DMS114 treated with DMSO at 0.1 percent for 48 hours (cell line): Measurements from ENCODE around the gene APC.
A peak's percentile ranks its signal among the peaks of the same experiment; 100 is the strongest.
"Not testable (repeated sequence)": the region's sequence is repeated elsewhere in the genome, so short reads cannot be mapped to it uniquely, and the experiment has no call there.

Source experiments
- DNase-seq: peaks from one replicate; lab custom pipeline; 2025; ENCODE audit not compliant: unreplicated experiment; lab: John Stamatoyannopoulos, UW

APC gene

DNA sequence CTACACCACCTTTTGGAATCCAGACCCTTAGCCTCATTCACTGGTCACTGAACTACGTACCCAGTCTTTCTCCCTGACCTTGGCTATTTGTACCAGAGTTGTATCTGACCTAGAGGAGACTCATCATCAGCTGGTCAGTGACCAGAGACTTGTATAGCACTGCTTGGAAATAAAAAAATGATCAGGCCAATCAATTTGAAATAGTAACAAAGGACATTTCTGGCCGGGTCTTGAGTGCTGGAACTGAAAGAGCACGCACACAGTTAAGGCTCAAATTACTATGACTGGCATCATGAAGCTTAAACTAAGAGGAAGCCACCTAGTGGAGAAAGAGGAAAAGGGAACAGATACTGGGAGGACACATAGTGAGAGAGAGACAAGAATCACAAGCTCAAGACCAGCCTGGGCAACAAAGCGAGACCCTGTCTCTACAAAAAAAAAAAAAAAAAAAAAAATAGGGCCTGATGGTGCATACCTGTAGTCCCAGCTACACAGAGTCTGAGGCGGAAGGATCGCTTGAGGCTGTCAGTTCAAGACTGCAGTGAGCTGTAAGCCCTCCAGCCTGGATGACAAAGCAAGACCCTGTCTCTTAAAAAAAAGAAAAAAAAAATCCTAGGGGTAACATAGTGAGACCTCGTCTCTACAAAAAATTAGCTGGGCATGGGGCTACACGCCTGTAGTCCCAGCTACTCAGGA, 110.6 kb downstream of the APC start:
- DNase-seq, result peak; percentile 77

- DNase-seq, result no peak
Observed at GRCh38 chr5:112849912-112850311, 112.2 kb downstream of the APC start.

- DNase-seq, result no peak
Observed at GRCh38 chr5:112854651-112855050, 117.0 kb downstream of the APC start.

DNA sequence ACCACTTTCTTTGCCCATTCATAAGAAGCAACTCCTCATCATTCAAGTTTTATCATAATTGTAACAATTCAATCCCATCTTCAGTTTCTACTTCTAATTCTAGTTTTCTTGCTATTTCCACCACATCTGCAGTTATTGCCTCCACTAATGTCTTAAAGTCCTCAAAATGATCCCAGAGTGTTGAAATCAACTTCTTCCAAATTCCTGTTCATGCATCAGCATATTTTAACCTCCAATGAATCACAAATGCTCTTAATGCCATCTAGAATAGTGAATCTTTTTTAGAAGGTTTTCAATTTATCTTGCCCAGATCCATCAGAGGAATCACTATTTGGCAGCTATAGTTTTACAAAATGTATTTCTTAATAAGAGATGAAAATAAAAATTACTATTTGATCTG, 120.2 kb downstream of the APC start:
- DNase-seq, result no peak

GRCh38 chr5:112860571-112860928, 122.9 kb downstream of the APC start:
- not testable (repeated sequence) for DNase-seq

DNA sequence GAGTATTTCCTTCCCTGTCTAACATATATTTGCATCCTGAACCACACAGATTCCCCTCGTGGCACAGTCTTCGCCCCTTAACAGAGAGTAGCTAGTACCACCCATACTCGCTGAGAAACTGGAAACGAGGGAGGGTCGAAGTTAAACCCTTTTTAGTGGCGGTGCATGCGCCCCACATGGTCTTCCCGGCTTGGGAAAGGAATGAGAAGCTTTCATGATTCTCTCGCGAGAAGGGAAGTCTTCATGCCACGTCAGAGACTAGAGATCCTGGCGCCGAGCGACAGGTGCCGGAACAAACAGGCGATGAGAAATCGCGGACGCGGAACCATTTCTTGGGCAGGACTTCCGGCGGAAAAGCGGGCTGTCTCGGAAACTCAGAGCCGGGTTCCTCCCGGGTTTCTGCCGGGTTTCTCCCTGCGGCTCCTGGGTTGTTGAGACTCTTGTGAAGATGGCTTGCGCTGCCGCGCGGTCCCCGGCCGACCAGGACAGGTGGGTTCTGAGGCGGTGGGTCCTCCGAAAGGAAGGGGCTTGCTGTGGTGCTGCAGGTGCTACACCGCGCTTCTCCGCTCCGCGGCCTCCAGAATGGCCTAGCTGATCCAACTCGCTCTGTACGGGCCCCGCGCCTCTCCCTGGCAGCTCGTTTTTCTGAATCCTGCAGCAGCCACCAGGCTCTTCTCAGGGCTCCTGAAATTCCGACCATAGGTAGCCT, 123.4 kb downstream of the APC start, which contains the start of gene SRP19:
Gene SRP19, plus strand, starts transcription at position 359 of the 709 bp plus-strand sequence. Its CDS starts 90 bp downstream, at position 449.
- DNase-seq, result peak; percentile 96

GRCh38 chr5:112861638-112861985, 123.9 kb downstream of the APC start:
- DNase-seq, result no peak

DNA sequence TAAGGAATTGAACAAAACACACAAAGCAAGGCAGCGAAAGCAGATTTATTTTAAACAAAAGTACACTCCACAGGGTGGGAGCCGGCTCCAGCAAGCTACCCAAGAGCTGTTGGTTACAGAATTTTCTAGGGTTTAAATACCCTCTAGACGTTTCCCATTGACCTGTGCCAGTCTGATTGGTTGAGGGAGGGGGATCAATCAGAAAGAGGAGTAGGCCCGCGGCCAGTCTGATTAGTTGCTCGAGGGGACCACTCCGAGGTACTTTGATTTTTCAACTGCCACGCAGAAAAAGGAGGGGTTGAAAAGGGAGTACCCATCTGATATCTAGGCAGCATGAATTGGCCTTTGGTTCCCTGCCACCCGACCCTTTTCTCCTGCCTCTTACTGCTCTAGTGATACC, 124.4 kb downstream of the APC start:
- DNase-seq, result no peak

GRCh38 chr5:112863549-112863948, 125.9 kb downstream of the APC start:
- DNase-seq, result no peak

GRCh38 chr5:112865128-112865527, 127.4 kb downstream of the APC start:
- no peak for DNase-seq

- DNase-seq, result no peak
Observed at GRCh38 chr5:112866739-112867138, 129.1 kb downstream of the APC start.

- DNase-seq, result no peak
Observed at GRCh38 chr5:112867411-112867810, 129.7 kb downstream of the APC start.

DNA sequence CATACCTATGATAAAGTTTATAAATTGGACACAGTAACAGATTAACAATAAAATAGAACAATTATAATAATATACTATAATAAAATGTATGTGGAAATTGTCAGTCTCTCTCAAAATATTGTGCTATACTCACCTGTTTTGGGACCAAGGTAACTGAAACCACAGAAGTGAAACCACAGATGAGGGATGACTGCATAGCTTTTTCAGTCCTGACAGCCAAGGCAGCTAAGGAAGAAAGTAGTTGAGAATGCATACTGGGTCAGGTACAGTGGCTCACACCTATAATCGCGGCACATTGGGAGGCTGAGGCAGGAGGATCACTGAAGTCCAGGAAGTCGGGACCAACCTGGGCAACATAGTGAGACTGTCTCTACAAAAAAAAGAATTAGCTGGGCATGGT, 132.3 kb downstream of the APC start:
- DNase-seq, result no peak

- DNase-seq, result no peak
Observed at GRCh38 chr5:112870966-112871365, 133.3 kb downstream of the APC start.

DNA sequence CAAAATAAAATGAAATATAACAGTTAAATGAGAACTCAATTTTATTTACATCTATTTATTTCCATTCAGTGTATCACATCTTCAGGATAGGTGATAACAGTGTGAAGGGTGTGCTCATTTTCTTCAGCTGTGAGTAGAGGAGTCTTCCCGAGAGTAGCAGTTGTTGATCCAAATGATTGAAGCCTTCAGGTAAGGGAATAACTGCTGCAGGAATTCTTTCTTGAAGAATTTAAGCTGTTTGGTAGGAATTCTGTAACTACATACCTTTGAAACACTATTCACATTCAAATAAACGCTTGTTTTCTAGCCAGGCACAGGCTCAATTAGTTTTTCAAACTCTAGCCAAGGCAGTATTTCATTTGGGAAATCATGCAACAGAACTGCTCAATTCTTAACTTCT, 138.7 kb downstream of the APC start:
- DNase-seq, result no peak

GRCh38 chr5:112878101-112878500, 140.4 kb downstream of the APC start:
- DNase-seq, result no peak

DNA sequence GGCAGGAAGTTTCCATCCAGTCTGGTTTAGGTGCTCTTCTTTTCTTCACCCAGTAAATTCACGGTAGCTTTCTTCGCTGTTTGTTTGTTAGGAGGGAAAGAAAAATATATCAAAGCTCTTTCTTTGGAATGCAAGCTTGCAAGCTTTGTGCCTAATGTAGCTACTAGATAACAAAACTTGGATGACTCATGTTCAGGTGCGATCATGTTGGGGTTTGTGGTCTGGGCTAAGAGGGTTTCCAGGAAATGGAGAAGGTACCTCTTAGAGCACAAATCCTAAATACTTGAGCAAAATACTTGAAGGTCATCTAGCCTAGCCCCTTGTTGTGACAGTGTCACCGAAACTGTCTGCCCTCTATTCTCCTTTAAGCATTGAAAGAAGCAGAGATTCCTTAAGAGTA, 141.1 kb downstream of the APC start:
- DNase-seq, result no peak

- no peak for DNase-seq
Observed at GRCh38 chr5:112880219-112880964, 142.7 kb downstream of the APC start.

DNA sequence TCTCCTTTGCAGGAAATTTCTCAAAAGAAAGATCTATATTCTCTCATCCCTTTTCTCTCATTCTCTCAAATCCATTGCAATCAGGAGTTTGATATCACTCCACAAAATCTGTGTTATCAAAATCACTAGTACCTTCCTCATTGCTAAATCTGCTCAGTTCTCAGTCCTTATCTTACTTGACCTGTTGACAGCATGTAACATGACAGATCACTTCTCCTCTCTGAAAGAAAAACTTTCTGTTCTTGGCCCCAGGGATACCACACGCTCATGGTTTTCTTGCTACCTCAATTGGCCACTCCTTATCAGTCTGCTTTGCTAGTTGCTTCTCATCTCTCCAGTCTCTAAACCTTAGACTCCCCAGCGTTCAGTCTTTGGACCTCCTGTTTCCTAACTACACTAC, 145.5 kb downstream of the APC start:
- no peak for DNase-seq

GRCh38 chr5:112885001-112885400, 147.3 kb downstream of the APC start:
- DNase-seq, result no peak

GRCh38 chr5:112886975-112887374, 149.3 kb downstream of the APC start:
- DNase-seq, result no peak

- DNase-seq, result not testable (repeated sequence)
Observed at GRCh38 chr5:112892066-112892465, 154.4 kb downstream of the APC start.
